Sigmoid colon (tissue), 7 donors: Measurements from ENCODE around the gene IL12RB1. TPM values are rescaled to one million over a fixed set of nuclear protein-coding genes. Genes with fewer than 3 reads are reported as not detected.
"Not testable (repeated sequence)": the region's sequence is repeated elsewhere in the genome, so short reads cannot be mapped to it uniquely, and the experiment has no call there.

Experiments
- DNase-seq: peaks from one replicate; pipeline ENCODE4 v3.0.0-alpha.2; 2019
- H3K27ac ChIP-seq, 4 donors: fragments of 200-600 bp; sonication (generic); one replicate each; pipeline ENCODE4 v1.5.1; 2016 to 2019; ENCODE audit warnings: mild to moderate bottlenecking in 1 of 4
- H3K27me3 ChIP-seq, 3 donors: fragments of 200-600 bp; sonication (generic); one replicate each; pipeline ENCODE4 v1.5.1; 2019; ENCODE audit warnings: mild to moderate bottlenecking in 1 of 3
- H3K36me3 ChIP-seq, 4 donors: fragments of 200-600 bp; sonication (generic); one replicate each; pipeline ENCODE4 v1.5.1; 2016 to 2019
- H3K4me1 ChIP-seq, 4 donors: fragments of 200-600 bp; sonication (generic); one replicate each; pipeline ENCODE4 v1.5.1; 2017 to 2019
- H3K4me3 ChIP-seq, 4 donors: fragments of 200-600 bp; sonication (generic); one replicate each; pipeline ENCODE4 v1.5.1; 2017 to 2019; ENCODE audit warnings: mild to moderate bottlenecking in 2 of 4, moderate library complexity in 1 of 4
- H3K9me3 ChIP-seq, 4 donors: fragments of 200-600 bp in 3 of 4; sonication (generic) in 3 of 4; one replicate each; pipeline versions ENCODE4 v1.5.1 to v1.6.1; 2013 to 2019
- EP300 ChIP-seq, 4 donors: sonication (generic); formaldehyde crosslinking; IDR thresholded peaks; one replicate each; pipeline ENCODE4 v1.6.1; 2017; ENCODE audit warnings: antibody characterized with exemption in 4 of 4
- POLR2A ChIP-seq, 2 donors: fragments of 450-650 bp; IDR thresholded peaks; one replicate each; pipeline ENCODE4 v1.6.1; 2016; ENCODE audit warnings: antibody characterized with exemption in 2 of 2, mild to moderate bottlenecking in 2 of 2, moderate library complexity in 2 of 2
- POLR2AphosphoS5 ChIP-seq, 4 donors: sonication (generic); formaldehyde crosslinking; IDR thresholded peaks; one replicate each; pipeline ENCODE4 v1.6.1; 2017; ENCODE audit warnings: antibody characterized with exemption in 4 of 4
- WGBS, 2 donors: extraction: QIAGEN DNeasy Blood & Tissue Kit; methylation state at CpG; one replicate each; pipeline ENCODE4 v1.1.7; 2013; 5-methylcytosine and 5-hydroxymethylcytosine counted together
- intact Hi-C: fragments of 100-400 bp; cut with DNase I; formaldehyde crosslinking; loops from one replicate; pipeline ENCODE4 v1.15.1; 2023
- polyA plus RNA-seq, 3 donors: library from polyadenylated mRNA; stranded (reverse); fragments of 200-250 nt; gene quantifications; one replicate each; pipeline ENCODE4 v1.2.3, GENCODE V29; 2013
- total RNA-seq, 4 donors: library from RNA; depleted of rRNA; stranded (reverse); fragments of >200 nt; gene quantifications; one replicate each; pipeline ENCODE4 v1.1.0, GENCODE V29; 2016
- TF ChIP-seq, protein P1 (sequence below), 4 experiments: fragments of 450-650 bp in 3 of 4; fragments of 200-600 bp in 1 of 4; IDR thresholded peaks; one replicate each; pipeline ENCODE4 v1.5.1; 2016 to 2019; ENCODE audit warnings: antibody characterized with exemption in 4 of 4, mild to moderate bottlenecking in 3 of 4, moderate library complexity in 2 of 4
- donor health status: healthy with polysubstance abuse.
- donor health status: Bipolar disorder and iron deficiency.
- donor health status: healthy.

Gene IL12RB1
- total and polyA plus RNA-seq, 7 donors: 0.99 to 6.0 (median 2.0) TPM; not detected in 1

DNA sequence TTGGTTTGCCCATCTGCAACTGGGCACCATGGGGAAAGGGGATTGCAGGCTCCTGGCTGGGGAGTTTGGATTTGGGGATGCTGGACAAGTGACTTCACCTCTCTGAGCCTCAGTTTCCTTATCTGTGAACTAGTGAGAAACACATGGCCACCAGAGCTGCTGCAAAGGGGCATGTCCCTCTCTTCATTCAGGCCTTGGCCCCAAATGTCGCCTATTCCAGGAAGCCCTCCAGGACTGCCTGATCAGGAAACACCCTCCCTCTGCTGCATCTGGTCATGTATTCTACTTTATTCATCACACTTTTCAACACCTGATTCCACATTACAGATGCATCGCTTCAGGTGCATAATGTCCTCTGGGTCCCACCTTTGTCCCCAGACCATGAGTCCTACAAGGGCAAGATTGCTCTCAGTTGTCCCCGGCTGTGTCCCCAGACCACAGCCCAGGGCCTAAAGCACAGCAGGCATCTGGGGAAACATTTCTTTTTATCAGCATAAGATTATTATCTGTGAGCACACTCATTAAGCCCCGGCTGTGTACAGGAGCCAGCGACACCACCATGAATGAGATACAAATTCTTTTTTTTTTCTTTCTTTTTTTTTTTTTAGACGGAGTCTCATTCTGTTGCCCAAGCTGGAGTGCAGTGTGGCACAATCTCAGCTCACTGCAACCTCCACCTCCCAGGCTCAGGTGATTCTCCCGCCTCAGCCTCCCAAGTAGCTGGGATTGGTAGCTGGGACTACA lies 41.3 kb downstream of the IL12RB1 start:
- intact Hi-C loops: no loop called here
- peak overlapping the region; percentile 60 to 69 (median 64) for H3K27ac ChIP-seq
- H3K9me3 ChIP-seq: no peaks in the 10 kb centered on the region
- TF ChIP-seq POLR2A (IDR thresholded peaks at IDR 0.05) (no peak), POLR2AphosphoS5 (IDR thresholded peaks at IDR 0.05) (no peak), EP300 (IDR thresholded peaks at IDR 0.05) (no peak)
- TF ChIP-seq, protein P1, sequence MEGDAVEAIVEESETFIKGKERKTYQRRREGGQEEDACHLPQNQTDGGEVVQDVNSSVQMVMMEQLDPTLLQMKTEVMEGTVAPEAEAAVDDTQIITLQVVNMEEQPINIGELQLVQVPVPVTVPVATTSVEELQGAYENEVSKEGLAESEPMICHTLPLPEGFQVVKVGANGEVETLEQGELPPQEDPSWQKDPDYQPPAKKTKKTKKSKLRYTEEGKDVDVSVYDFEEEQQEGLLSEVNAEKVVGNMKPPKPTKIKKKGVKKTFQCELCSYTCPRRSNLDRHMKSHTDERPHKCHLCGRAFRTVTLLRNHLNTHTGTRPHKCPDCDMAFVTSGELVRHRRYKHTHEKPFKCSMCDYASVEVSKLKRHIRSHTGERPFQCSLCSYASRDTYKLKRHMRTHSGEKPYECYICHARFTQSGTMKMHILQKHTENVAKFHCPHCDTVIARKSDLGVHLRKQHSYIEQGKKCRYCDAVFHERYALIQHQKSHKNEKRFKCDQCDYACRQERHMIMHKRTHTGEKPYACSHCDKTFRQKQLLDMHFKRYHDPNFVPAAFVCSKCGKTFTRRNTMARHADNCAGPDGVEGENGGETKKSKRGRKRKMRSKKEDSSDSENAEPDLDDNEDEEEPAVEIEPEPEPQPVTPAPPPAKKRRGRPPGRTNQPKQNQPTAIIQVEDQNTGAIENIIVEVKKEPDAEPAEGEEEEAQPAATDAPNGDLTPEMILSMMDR (IDR thresholded peaks at IDR 0.05): no peak
- no peaks in the 10 kb centered on the region for H3K36me3 ChIP-seq
- DNase-seq: no peak
- H3K4me1 ChIP-seq: peaks cover 0 to 22% (median 9%) of the 10 kb centered on the region in 4 donors
- WGBS, 2 donors: 60 to 71% methylated on average over 7 of the region's 7 CpGs
- H3K27me3 ChIP-seq: no peaks in the 10 kb centered on the region
- peak overlapping the region; percentile 14 to 49 (median 42) for H3K4me3 ChIP-seq

DNA sequence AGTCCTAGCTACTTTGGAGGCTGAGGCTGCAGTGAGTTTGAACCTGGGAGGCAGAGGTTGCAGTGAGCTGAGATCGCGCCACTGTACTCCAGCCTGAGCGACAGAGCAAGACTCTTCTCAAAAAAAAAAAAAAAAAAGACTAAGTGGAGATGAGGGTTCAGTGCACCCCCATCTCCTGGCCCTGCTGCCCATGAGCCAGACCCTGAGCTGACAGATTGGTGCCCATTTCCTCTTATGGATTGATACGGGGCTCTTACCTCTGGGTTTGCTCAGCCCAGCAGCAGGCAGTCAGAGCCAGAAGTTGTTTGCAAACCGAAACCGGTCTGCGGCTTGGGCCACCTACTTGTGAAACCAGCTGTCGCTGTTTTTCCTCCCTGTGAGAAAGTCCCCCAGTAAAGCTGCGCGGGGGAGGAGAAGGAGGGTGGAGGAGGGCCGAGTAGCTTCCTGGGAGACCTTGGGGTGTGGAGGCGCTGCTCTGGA lies 41.9 kb downstream of the IL12RB1 start:
- Histone ChIP-seq H3K27ac (peak overlapping the region; percentile 60 to 69 (median 64)), H3K9me3 (no peaks in the 10 kb centered on the region), H3K4me1 (peaks cover 0 to 22% (median 9%) of the 10 kb centered on the region in 4 donors), H3K4me3 (peak overlapping the region; percentile 14 to 49 (median 42)), H3K36me3 (no peaks in the 10 kb centered on the region), H3K27me3 (no peaks in the 10 kb centered on the region)
- peak in 3 of 4 donors; percentile 30 to 56 (median 41) for TF ChIP-seq POLR2AphosphoS5 (IDR thresholded peaks at IDR 0.05)
- TF ChIP-seq, protein P1 (IDR thresholded peaks at IDR 0.05): no peak
- WGBS, 2 donors: 1 to 5% methylated on average over 12 of the region's 12 CpGs
- peak; percentile 87 for DNase-seq
- intact Hi-C loops: no loop called here

GRCh38 chr19:18043676-18044075 lies 43.1 kb downstream of the IL12RB1 start:
- no peak for TF ChIP-seq EP300 (IDR thresholded peaks at IDR 0.05)
- TF ChIP-seq POLR2A (IDR thresholded peaks at IDR 0.05): no peak
- Histone ChIP-seq H3K36me3 (no peaks in the 10 kb centered on the region), H3K27ac (no peak overlapping the region), H3K9me3 (no peaks in the 10 kb centered on the region), H3K27me3 (no peaks in the 10 kb centered on the region), H3K4me1 (peaks cover 0 to 16% (median 5%) of the 10 kb centered on the region in 4 donors), H3K4me3 (no peak overlapping the region)
- intact Hi-C loops: no loop called here
- no peak for DNase-seq
- WGBS, 2 donors: 93% methylated on average over 3 of the region's 3 CpGs

- Histone ChIP-seq H3K4me1 (peaks cover 0 to 16% (median 5%) of the 10 kb centered on the region in 4 donors), H3K4me3 (no peak overlapping the region), H3K9me3 (no peaks in the 10 kb centered on the region), H3K27me3 (no peaks in the 10 kb centered on the region), H3K36me3 (no peaks in the 10 kb centered on the region), H3K27ac (no peak overlapping the region)
- 97 to 99% methylated on average over 2 of the region's 2 CpGs for WGBS, 2 donors
- no peak for TF ChIP-seq POLR2AphosphoS5 (IDR thresholded peaks at IDR 0.05)
- no peak for TF ChIP-seq POLR2A (IDR thresholded peaks at IDR 0.05)
- TF ChIP-seq, protein P1 (IDR thresholded peaks at IDR 0.05): no peak
- no peak for TF ChIP-seq EP300 (IDR thresholded peaks at IDR 0.05)
- intact Hi-C loops: no loop called here
- no peak for DNase-seq
Observed at GRCh38 chr19:18041054-18041453, 45.7 kb downstream of the IL12RB1 start.

DNA sequence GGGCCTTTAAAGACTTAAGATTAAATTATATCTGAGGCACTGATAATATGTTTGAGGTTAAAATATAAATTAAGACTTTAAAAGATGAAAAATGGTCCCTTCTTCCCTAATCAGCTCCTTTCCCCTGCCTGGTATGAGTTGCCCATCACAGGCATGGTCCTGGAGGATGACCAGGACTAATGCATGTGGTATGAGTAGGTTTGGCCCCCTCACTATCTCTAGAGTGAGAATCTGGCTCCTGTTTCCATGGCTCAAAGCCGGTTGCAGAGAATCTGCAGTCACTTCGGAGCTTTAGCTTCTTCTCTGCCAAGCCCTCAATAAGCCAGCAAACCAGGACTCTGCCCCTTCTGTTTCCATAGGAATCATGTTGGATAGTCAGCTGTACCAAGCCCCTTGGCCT lies 54.6 kb downstream of the IL12RB1 start:
- H3K4me1 ChIP-seq, H3K36me3 ChIP-seq, H3K4me3 ChIP-seq, H3K27ac ChIP-seq, H3K9me3 ChIP-seq, DNase-seq, H3K27me3 ChIP-seq, intact Hi-C loops: not testable (repeated sequence)
- 86 to 88% methylated on average over 2 of the region's 2 CpGs for WGBS, 2 donors

GRCh38 chr19:18031401-18031800 lies 55.3 kb downstream of the IL12RB1 start:
- WGBS, 2 donors: 38 to 51% methylated on average over 5 of the region's 5 CpGs
- intact Hi-C loops: not testable (repeated sequence)

More at GRCh38 chr19:18031401-18031800, 55.3 kb downstream of the IL12RB1 start:
- H3K4me1 ChIP-seq, H3K4me3 ChIP-seq, DNase-seq, H3K36me3 ChIP-seq, H3K27me3 ChIP-seq, H3K27ac ChIP-seq, H3K9me3 ChIP-seq: not testable (repeated sequence)
